NCI-H2227 (cell line): Measurements from ENCODE around the gene HP1BP3.

Experiments
- DNase-seq: peaks from one replicate; lab custom pipeline; 2025; ENCODE audit not compliant: unreplicated experiment; lab: John Stamatoyannopoulos, UW

The HP1BP3 gene

GRCh38 chr1:20696397-20697333 lies 90.4 kb downstream of the HP1BP3 start:
- DNase-seq, result peak; percentile 94

- DNase-seq, result no peak
Observed at GRCh38 chr1:20695515-20695914, 91.6 kb downstream of the HP1BP3 start.

GRCh38 chr1:20693623-20694022 lies 93.5 kb downstream of the HP1BP3 start:
- DNase-seq, result no peak
